Measurements from ENCODE around the gene CNTNAP2. TPM values are rescaled to one million over a fixed set of nuclear protein-coding genes. Genes with fewer than 3 reads are reported as not detected.
A peak's percentile ranks its signal among the peaks of the same experiment; 100 is the strongest.
"Not testable (repeated sequence)": the region's sequence is repeated elsewhere in the genome, so short reads cannot be mapped to it uniquely, and the experiment has no call there.

Gene CNTNAP2
- total RNA-seq, 1 experiment from 2014 or later = 0.03 TPM

GRCh38 chr7:147598687-147599086 is 1482.1 kb downstream of the CNTNAP2 start:
- H3K36me3 ChIP-seq (ENCODE audit: control insufficient read depth, insufficient read depth, low read length); POLR2A ChIA-PET; H3K4me3 ChIP-seq (ENCODE audit: low read depth in 2 of 2, low read length in 2 of 2); H3K27me3 ChIP-seq (ENCODE audit: control insufficient read depth, insufficient read depth, low read length); DNase-seq (ENCODE audit: low read depth, low spot score); CTCF ChIA-PET; in situ Hi-C loops (cut with HindIII; ENCODE audit: low pct_unique_long_range_greater_than_20kb, low sequenced_read_pairs); ATAC-seq; H3K27ac ChIP-seq (ENCODE audit: low read length); H3K9me3 ChIP-seq (ENCODE audit: control insufficient read depth, insufficient read depth, low read depth, low read length); BruUV-seq (replicated peaks); intact Hi-C loops (cut with micrococcal nuclease; ENCODE audit: unreplicated experiment); H3K4me1 ChIP-seq (ENCODE audit: control insufficient read depth, insufficient read depth, low read length): not testable (repeated sequence)
- peak; percentile 12; the same call in 1 of the 2 replicates for TF ChIP-seq CTCF (IDR thresholded peaks at IDR 0.05)

- no peak for ATAC-seq
- Histone ChIP-seq H3K4me3 (ENCODE audit: low read depth in 2 of 2, low read length in 2 of 2) (no peak overlapping the region), H3K4me1 (ENCODE audit: control insufficient read depth, insufficient read depth, low read length) (no peaks in the 10 kb centered on the region), H3K27ac (ENCODE audit: low read length) (no peak overlapping the region), H3K36me3 (ENCODE audit: control insufficient read depth, insufficient read depth, low read length) (no peaks in the 10 kb centered on the region), H3K9me3 (ENCODE audit: control insufficient read depth, insufficient read depth, low read depth, low read length) (no peaks in the 10 kb centered on the region), H3K27me3 (ENCODE audit: control insufficient read depth, insufficient read depth, low read length) (no peaks in the 10 kb centered on the region)
- intact Hi-C loops (cut with micrococcal nuclease; ENCODE audit: unreplicated experiment) (no loop called here), in situ Hi-C loops (cut with HindIII; ENCODE audit: low pct_unique_long_range_greater_than_20kb, low sequenced_read_pairs) (no loop called here)
- no peak for DNase-seq (ENCODE audit: low read depth, low spot score)
- CTCF ChIA-PET = no interaction called here
- no TSS peak for BruUV-seq (replicated peaks)
- no peak for TF ChIP-seq POLR2AphosphoS5 (IDR thresholded peaks at IDR 0.05; ENCODE audit: low read depth, low read length)
- TF ChIP-seq TCF7L2 (IDR thresholded peaks at IDR 0.05; ENCODE audit: low read depth, low read length) = no peak
- TF ChIP-seq SIN3A (IDR thresholded peaks at IDR 0.05; ENCODE audit: borderline replicate concordance, insufficient read depth, low read depth, low read length) = no peak
- no peak for TF ChIP-seq REST (IDR thresholded peaks at IDR 0.05; ENCODE audit: insufficient read depth in 1 of 2, low read depth in 2 of 2, low read length in 1 of 2)
- no peak for TF ChIP-seq CTCF (IDR thresholded peaks at IDR 0.05)
- POLR2A ChIA-PET = no interaction called here
Measured at GRCh38 chr7:147605323-147605722, 1488.7 kb downstream of the CNTNAP2 start.
